Stimulated activated CD4-positive, alpha-beta T cell treated with anti-CD3 and anti-CD28 coated beads, TNF-alpha, amount 100 ng/mL, for 48 hours (primary cell): Measurements from ENCODE around the gene COMMD10.

ENCODE experiments used
- DNase-seq, 3 donors: peaks; one replicate each; pipeline ENCODE4 v3.0.0-alpha.2; 2020; ENCODE audit warnings: low read depth in 3 of 3

COMMD10 gene

DNA sequence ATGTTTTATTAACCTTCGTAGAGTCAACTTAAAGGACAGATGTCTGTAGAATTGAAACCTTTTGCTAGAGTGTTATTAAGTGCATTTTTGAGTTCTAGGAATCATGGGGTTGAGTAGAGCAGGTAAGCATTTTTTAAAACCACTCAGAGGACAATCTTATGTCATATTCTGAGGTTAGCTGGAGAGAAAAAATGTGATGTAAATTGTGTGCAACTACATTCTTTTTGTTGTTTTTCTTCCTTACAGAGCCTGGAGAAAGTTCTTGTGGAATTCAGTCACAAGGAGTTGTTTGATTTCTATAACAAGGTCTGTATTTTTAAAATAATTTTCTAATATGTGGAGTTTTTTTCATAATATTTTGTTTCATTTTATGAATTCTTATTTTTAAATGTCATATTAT, 206.4 kb downstream of the COMMD10 start:
- no peak for DNase-seq

DNA sequence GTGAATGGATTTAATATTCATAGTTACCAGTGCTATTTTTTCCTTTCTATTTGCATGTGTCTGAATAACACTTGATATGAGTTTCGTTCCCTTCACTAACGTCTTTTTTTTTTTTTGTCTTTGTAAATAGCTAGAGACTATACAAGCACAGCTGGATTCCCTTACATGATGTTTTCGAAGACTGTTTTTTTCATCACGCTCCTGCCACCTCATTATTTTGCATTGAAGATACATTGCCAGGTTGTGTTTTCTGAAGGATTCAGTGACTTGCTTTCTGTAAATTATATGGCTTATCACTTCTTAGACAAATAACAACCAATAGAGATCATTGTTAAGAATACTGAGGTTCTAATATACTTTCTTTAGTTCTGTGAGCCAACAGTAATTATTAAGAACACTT, 207.5 kb downstream of the COMMD10 start:
- DNase-seq: no peak

DNA sequence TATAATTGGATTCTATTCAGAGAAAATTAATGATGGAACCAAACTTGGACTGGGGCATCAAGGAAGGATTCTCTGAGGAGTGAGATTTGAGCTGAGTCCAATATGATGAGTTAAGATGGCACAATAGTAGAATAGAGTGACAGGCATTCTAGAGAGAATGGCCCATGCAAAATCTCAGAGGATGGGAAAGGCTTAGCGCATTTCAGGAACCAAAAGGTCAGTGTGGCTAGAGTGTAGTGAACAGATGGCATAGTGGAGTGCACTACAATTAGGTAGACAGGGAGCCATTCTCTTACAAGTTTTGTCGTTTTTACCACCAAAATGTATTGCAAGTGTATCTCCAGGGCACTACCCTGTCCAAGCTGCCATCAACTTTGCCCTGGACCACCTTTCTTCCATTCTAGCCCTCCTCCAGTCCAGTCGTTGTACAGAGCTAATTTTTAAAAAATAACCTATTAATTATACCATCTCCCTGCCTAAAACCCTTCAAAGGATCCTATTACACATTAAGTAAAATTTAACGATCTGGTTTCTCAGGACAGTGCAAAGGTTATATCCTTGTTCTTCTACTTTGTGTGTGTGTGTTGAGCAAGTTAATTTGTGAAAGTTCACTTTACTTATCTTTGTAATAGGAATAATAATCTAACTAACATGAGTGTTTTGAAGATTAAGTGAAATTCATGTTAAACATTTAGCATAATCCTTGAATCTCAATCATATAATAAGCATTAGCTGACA, 211.7 kb downstream of the COMMD10 start:
- no peak for DNase-seq

DNA sequence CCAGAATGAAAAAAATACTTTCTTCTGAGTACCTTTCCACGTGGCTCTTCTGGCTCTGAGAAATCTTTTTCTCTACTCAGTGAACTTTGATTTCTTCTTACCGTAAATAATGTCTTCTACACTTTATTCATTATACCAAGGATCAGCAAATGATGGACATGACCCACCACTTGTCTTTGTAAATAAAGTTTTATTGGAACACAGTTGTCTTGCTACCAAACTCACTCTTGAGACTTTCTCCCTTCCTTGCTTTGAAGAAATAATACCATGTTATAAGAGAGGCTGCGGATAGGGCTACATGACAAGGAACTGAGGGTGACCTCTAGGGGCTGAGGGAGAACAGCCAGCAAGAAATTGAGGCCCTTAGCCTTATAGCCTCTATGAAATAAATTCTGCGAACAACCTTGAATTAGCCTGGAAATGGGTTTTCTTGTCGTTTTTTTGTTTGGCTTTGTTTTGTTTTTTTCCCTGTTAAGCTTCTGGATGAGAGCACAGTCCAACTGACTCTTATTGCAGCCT, 212.5 kb downstream of the COMMD10 start:
- DNase-seq: no peak

DNA sequence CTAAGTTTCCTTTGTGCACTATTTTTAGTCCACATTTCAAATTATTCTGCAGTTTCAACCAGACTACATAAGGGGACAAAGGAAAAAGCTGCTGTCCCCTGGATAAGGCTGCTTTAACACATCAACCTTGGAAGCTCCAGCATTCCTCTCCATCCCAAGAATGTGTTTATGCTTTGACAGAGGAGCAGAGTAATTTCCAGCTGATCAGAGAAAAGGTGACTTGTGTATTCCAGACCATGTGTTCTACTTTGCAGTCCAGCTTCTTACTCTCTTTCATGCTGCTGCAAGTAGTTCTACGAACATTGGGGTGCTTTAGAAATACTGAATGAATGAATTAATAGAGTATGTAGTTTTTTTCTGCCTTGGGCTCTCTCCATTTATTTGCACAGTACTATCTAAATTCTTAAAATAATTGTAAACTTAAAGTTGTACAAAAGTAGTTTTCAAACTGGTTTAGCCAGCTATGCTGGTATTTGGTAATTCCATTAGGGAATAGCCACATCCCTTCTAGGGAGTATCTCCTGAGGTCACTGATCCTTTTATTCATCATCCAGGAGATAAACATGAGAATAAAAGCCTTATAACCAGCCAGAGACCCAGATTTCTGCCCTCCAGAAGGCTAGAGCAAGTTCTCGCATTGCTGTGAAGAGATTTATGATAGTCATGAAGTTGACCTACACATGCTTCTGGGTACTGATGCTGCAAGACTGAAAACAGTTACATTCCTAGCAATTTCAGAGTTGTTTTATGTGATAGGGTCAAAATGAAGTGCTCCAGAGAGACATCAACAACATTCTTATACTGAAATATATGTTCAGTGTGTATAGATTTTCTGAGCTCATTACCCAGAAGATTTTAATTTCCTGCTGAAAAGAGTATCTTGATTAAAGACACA, 215.2 kb downstream of the COMMD10 start:
- DNase-seq: no peak

DNA sequence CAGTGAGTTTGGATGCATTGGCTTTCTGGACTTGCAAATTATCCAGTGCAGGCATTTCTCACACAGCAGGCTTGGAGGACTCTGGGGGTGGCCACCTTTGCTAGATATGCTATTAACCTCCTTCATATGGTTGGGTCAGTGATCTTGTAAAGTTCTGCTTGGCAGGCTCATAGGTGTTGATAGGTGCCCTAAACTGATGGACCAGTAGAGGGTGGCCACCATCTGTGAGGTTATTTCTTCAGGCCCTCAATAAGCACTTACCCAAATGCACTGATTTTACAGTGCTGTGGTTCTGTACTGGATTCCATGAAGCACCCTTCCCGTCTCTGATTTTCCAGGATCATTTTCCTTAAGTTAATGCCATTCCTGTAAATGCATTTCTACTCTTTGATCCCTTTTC, 216.3 kb downstream of the COMMD10 start:
- DNase-seq: no peak

DNA sequence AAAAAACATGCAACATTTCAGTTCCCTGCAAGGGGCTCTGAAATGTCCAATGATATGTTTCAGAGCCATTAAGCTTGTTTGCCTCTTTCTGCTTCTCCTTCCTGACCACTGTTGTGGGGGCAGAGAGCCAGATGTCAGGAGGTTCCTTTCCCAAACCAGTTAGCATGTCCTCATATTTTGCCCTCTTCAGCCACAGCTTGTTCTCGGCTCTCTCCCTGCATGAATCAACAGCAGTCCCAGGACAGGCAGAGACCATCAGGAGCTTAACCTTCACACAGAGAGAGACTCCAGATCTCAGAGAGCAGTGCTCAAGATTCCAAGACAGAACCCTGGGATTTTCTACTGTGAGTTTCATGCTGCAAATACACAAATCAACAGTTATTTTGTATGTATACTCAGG, 218.5 kb downstream of the COMMD10 start:
- DNase-seq: no peak

DNA sequence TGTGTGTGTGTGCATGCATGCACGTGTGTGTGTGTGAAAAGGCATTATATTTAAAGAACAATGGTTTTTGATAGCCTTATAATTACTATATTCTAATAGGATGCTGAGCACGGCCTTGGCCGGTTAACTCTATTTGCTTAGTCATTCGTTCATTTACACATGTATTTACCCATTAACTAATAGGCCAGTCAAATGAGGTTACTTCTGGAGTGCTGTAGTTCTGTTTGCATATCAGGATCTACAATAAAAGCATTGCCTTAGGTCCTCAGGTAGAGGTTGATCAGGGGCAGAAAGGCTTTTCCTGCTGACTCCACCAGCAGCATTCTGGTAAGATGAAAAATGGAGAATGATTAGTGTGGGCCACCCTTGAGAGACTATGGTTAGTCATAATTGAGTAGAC, 219.0 kb downstream of the COMMD10 start:
- DNase-seq: no peak

DNA sequence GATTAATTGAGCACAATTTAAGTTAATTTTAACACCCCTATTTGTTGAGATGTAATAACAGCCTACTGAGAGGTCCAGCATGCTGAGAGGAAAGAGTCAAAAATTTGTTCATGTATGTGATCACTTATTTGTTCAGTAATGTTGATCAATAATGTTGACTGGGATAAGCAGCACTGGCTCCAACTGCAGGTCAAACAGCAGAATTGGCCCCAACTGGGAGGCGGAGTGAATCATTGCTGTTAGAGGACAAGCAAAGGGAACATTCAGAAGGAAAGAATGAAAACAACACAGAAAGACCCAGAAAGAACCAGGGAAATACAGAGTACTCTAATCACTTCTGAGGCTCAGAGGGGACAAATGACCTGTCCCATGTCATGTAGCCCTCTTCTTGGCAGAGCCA, 221.1 kb downstream of the COMMD10 start:
- no peak for DNase-seq

DNA sequence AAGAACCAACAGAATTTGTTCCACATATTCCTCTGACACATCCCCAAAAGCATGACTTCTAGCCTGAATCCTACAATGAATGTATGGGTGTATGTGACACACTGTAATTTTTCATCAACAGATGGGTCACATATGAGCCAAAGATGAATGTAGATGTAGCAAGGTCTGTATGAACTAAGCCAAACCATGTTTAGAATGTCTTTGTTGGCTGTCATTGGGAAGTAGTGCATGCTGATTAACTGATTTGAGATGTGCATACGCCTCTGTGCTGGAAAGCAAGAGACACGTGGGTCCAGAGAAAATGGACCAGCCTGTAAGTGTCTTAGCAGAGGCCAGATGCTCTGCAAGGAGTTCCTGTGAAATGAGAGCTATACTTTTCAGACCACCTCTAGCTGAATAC, 222.0 kb downstream of the COMMD10 start:
- DNase-seq: no peak

DNA sequence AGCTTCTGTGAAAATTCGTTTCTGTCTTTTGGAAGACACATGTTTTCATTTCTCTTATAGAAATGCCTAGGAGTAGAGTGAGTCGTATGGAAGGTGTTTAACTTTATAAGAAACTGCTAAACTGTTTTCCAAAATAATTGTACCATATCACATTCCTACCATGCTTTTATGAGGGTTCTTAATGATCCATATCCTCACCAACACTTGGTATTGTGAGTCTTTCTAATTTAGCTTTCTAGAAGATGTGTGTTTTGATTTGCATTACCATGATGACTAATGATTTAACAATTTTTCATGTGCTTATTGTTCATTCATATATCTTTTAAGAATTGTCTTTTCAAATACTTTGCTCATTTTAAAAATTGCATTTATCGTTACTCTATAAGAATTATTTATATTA, 223.6 kb downstream of the COMMD10 start:
- DNase-seq: no peak

DNA sequence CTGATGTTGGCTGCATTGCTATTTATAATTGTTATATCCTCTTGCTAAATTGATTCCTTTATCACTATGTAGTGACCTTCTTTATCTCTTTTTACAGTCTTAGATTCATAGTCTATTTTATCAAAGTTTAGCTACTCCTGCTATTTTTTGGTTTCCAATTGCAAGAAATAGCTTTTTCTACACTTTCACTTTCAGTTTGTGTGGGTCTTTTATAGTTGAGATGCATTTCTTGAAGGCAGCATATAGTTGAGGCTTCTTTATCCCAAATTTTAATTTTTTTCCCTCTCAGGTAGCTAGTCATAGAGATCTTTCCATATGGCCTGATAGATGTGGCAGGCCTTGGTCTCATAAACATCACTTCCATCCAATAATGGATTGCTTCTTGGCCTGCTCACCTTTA, 228.5 kb downstream of the COMMD10 start:
- no peak for DNase-seq

DNA sequence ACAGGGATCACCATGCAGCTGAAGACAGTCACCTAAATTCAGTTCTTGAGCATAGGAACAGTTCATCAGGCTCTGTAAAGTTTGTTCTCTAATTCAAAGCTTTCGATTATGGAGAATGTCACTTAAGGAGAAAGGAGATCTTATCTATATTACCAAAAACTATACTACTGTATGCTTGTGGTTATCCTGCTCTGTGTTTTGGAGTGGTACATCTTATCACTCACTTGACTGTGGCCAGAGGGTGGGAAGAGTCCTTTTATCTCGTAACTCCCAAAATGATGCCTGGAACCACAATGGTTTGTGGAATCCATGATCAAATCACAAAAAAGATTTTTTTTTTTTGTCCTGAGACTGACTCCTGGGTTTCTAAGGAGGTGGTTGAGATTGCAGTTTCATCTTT, 230.7 kb downstream of the COMMD10 start:
- DNase-seq: no peak

DNA sequence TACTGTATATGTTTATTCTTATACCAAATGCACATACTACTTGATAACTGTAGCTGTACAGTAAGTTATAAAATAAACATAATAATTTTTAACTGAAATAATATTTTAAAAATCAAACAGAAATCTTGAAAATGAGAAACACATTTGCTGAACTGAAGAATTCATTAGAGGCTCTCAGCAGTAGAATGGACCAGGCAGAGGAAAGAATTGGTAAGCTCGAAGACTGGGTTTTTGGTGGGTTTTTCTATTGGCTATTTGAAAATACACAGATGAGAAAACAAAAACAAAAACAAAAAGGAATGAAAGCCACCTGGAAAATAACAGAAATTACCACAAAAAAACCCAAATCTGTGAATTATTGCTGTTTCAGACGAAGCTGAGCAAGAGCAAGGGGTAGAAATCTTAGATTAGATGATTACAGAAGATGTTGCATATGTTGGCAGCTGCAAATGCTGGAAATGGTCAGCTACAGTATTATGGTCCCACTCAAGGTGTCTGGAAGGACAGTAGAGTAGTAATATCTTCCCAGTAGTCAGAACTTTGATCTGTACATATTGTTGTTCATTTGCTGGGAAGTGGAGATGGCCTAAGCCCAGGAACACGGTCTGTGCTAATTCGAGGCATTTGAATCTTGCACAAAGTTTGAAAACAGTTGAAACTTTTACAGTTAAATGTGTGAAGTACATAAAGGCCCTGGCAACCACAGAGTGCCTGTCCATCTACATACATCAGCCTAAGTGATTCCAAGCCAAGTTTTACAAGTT, 233.4 kb downstream of the COMMD10 start:
- no peak for DNase-seq

DNA sequence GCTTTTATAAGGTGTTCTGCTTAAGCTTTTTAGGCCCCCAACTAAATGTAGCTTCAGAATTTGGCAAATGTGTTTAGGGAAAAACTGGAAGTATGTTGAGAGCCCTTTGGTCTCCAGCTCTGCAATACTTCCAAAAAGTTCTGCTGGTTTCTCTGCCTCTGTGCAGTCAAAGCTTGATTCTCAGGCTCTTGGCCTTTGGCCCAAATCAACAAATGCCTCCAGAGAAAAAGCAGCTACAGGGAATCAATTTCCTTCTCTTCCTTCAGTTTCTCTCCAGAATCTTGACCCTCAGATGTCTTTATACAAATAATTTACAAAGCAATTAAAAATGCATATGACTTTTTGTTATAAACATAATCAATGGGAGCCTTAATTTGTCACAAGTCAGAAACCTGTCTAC, 235.7 kb downstream of the COMMD10 start:
- DNase-seq: no peak

DNA sequence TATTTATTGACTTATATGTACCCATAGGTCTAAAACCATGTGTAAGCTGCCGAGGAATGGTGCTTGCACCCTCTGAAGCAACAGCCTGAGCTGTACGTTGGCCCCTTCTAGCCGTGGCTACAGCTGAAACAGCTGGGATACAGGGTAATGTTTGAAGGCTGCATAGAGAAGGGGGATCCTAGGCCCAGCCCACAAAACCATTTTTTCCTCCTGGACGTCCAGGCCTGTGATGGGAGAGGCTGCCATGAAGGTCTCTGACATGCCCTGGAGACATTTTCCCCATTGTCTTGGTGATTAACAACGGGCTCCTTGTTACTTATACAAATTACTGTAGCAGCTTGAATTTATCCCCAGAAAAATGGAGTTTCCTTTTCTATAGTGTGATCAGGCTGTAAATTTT, 244.7 kb downstream of the COMMD10 start:
- DNase-seq: no peak

DNA sequence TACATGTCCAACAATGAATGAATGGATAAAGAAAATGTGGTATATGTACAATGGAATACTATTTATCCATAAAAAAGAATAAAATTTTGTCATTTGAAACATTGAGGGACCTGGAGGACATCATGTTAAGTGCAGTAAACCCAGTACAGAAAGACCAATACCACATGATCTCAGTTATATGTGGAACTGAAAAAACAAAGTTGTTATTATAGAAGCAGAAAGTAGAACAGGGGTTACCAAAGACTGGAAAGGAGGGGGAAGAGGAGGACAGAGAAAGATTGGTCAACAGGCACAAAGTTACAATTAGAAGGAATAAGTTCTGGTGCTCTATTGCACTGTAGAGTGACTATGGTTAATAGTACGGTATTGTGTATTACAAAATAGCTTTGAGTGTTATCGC, 256.0 kb downstream of the COMMD10 start:
- no peak for DNase-seq
